Stimulated activated CD8-positive, alpha-beta memory T cell treated with anti-CD3 and anti-CD28 coated beads, Interleukin-4, amount 100 ng/mL, for 48 hours (primary cell): ENCODE measurements around the gene HASPIN.
A peak's percentile ranks its signal among the peaks of the same experiment; 100 is the strongest.
"Not testable (repeated sequence)": the region's sequence is repeated elsewhere in the genome, so short reads cannot be mapped to it uniquely, and the experiment has no call there.

Source experiments
- DNase-seq: peaks from one replicate; pipeline ENCODE4 v3.0.0-alpha.2; 2020

HASPIN gene

DNA sequence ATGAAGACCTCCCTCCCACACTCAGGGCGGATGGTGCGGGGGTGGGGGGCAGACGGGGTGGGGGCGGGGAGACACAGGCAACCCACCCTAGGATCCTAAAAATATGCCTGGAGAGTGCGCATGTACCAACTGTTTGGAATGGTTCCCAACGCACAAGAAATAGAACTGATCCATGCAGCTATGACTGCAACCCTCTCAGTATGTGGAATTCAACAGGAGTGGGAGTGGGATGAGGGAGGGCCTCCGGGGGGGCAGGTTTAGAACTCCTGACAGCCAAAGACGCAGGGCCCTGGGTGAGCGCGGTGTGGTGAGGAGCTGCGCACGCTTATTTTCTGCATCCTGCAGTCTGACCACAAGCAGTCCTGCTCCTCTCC lies 26.6 kb upstream of the HASPIN start:
- no peak for DNase-seq

DNA sequence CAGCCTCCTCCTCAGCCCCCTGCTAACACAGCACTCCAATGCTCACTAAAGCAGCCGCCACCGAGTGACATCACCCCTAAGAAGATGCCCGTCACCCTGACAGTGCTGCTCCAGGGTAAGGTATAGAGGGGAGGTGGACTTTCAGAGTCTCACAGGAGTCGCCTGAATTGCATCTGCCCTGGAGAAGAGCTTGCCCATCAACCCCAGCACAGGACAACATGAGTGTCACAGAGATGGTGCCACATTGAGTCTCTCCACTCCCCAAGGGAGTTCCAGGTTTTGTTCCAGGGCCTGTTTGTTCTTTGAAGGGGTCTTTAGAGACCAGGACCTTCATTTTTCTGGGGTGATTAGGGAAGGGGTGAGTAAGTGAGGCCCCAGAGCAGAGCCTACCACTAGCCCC lies 25.6 kb upstream of the HASPIN start:
- no peak for DNase-seq

DNA sequence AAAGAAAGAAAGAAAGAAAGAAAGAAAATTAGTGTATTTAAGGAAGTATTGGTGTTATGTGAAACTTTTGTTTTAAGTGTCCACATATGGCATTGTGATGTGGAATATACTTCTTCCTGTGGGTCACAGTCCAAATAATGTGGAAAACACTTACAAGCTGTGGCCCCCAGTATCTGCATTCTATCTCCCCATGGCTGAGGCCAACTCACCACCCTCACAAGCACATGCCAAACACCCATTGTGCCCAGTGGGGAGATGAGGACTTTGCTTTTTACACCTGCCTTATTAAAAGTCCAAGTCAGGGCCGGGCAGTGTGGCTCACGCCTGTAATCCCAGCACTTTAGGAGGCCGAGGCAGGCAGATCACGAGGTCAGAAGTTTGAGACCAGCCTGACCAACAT lies 23.8 kb upstream of the HASPIN start:
- DNase-seq: no peak

DNA sequence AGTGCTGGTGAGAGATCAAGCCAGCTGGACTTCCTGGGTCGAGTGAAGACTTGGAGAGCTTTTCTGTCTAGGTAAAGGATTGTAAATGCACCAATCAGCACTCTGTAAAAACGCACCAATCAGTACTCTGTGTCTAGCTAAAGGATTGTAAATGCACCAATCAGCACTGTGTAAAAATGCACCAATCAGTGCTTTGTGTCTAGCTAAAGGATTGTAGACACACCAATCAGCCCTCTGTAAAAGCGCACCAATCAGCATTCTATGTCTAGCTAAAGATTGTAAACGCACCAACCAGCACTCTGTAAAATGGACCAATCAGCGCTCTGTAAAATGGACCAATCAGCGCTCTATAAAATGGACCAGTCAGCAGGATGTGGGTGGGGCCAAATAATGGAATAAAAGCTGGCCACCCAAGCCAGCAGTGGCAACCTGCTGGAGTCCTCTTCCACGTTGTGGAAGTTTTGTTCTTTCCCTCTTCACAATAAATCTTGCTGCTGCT lies 21.6 kb upstream of the HASPIN start:
- DNase-seq: not testable (repeated sequence)

DNA sequence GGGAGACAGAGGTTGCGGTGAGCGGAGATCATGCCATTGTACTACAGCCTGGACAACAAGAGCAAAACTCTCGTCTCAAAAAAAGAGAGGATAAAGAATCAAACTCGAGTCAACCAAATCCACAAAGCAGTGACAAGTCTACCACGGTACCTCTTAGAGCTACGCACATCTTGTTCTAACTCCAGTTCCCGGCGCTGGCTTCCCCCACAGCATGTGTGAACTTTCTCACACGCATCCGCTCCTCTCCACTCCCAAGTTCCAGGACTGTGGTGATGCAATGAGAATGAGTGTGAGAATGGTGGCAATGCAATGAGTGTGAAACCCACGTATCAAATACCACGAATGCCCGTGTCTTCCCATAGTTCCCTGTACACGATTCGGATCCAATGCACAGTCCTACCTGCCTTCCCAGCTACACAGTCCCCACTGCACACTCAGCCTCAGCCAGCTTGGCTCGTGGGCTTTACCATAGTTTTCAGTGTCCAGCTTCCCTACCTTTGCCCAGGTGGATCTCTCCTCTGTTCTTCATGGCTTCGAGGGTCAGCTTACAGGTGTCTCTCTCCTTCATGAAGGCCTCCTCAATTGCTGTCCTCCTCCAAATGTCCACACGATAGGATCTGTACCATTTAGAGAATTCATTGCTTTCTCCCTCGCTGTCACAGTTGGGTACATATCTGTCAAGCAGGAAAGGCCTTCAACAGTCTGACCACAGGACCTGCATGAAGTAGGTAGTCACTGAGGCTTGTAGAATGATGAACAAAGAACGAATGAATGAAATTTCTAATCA lies 18.6 kb upstream of the HASPIN start:
- no peak for DNase-seq

DNA sequence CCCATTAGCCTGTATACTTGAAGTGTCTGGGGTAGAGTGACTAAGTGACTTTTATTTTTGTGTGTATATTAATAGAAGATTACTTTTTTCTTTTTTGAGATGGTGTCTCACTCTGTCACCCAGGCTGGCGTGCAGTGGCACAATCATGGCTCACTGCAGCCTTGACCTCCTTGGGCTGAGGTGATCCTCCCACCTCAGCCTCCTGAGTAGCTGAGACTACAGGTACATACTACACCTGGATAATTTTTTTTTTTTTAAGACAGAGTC lies 18.1 kb upstream of the HASPIN start:
- DNase-seq: not testable (repeated sequence)

DNA sequence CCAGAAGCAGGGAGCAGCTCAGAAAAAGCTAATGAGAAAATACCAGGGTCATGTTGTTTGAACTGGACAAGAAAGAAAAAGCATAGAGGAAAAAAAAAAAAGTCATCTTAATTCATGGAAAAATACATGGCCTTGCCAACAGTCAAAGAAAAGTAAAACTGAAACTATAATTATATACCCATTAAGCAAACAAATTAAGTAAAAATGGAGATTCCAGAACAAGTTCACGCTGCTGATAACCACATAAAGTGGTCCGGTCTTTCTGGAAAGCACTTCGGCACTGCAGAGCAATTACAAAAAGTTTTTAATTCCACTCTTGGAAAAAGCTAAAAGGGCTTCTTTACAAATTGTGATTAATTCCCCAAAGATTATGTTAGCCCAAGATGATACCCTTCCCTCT lies 15.3 kb upstream of the HASPIN start:
- DNase-seq: no peak

DNA sequence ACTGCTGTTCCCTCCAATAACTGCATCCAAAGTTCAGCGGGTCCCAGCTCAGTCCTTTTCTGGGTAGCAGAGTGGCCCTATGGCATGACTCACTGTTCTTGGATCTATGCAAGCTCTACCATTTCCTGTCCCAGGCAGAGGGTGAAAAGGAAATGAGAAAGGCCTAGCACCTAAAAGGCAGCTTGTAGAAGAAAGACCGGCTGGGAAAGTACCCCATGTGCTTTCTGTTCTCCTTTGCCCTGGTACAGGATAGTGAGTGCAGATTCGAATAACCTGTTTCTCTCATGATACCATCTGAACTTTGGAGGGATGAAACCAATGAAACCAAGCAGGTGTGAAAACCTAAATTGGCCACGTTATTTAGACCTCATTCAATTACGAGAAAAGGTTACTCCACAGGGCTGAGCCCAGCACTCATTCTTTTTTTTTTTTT lies 12.7 kb upstream of the HASPIN start:
- peak; percentile 72 for DNase-seq

DNA sequence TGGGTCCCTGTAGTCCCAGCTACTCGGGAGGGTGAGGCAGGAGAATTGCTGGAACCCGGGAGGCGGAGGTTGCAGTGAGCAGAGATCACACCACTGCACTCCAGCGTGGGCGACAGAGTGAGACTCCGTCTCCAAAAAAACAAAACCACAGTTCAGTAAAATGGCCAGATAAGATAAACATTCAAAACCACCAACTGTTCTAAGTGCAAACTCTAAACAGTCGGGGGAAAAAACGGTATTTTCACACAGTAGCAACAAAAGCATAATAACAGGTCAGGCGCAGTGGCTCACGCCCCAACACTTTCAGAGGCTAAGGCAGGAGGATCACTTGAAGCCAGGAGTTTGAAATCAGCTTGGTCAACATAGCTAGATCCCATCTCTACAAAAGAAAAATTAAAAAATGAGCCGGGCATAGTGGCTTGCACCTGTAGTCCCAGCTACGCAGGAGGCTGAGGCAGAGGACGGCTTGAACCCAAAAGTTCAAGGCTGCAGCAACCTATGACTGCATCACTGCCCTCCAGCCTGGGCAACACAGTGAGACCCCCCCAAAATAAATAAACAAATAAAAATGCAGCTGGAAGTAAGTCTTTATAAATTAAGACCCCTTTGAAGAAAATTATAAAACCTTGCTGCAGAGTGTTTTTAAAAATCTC lies 10.8 kb upstream of the HASPIN start:
- peak; percentile 59 for DNase-seq

DNA sequence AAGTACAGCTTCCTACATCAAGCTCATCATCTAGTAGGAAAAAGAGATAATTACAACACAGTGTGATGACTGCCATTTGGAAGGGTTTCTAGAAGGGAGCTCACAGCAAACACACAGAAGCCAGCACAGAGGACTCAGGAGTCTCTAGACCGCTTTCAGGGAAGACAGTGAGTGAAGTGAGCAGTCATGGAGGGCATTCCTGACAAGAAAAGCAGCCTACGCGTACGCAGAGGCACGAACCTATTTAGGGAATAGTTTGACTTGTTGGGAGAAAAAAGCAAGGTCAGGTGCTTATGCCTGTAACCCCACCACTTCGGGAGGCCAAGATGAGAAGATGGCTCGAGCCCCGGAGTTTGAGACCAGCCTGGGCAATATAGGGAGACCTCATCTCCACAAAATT lies 8.4 kb upstream of the HASPIN start:
- no peak for DNase-seq

DNA sequence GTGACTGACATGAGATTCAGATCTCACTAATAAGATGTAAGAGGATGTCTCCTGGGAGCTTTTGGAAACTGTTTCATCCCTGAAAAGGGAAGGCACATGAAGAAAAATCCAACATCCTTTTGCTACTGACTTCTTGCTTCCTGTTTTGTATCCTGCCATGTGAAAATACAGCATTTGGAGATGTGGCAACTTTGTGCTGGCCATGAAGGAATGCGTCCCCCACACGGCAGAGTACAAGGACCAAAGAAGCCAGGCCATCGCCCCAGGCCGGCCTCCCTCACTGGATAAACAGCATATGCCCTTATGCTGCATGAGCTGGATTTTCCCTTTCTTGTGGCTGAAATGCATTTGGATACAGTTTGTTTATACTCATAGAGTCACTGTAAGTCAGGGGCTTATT lies 5.5 kb upstream of the HASPIN start:
- no peak for DNase-seq

DNA sequence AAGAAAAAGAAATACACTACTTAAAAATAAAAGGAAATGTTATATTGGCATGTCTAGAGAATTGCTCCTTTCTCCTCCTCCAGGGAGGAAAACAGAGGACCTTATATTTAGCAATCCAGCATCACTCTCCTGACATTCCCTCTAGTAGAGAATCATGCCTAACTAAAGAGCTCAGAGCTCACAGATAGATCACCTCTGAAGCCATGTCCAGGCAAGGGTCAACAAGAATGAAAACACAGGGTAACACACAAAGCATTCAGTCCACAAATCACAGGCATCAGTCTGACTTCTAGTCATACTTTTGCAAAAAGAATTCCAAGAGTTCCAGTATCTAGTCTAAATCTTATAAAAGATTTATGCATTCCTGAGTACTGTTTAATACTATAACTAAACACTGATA lies 4.4 kb upstream of the HASPIN start:
- DNase-seq: no peak

DNA sequence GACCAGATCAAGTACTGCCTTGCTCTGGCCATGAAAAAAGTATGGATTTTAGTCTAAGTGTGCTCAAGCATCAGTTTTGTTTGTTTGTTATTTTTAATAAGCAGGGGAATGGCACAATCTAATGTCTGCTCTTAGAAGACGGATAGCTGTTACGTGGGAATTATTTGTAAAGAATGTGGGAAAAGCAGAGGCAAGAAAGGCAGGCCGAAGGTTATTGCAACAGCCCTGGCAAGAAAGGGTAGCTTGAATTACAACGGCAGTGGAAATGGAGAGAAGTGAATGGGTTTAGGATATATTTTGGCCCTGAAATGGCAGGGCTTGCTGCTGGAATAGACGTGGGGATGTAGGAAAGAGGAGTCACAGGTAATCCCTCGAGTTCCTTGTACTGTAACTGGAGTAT lies 987 bp upstream of the HASPIN start:
- no peak for DNase-seq

DNA sequence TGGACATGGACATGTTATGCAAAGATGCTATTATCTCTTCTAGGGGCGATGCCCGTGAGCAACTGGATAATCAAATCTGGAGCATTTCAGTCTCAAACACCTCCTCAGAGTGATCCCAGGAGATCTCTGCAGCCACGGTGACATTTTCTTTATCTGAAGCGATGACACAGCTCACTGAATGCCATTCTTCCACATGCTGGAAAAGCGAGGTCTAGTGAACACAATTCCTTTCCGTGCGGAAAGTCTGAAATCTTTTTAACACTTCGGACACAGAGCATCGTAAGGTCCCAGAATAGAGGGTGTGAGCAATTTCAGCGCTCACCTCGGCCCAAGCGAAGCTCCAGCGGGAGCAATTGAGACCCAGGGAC lies 531 bp upstream of the HASPIN start:
- no peak for DNase-seq

DNA sequence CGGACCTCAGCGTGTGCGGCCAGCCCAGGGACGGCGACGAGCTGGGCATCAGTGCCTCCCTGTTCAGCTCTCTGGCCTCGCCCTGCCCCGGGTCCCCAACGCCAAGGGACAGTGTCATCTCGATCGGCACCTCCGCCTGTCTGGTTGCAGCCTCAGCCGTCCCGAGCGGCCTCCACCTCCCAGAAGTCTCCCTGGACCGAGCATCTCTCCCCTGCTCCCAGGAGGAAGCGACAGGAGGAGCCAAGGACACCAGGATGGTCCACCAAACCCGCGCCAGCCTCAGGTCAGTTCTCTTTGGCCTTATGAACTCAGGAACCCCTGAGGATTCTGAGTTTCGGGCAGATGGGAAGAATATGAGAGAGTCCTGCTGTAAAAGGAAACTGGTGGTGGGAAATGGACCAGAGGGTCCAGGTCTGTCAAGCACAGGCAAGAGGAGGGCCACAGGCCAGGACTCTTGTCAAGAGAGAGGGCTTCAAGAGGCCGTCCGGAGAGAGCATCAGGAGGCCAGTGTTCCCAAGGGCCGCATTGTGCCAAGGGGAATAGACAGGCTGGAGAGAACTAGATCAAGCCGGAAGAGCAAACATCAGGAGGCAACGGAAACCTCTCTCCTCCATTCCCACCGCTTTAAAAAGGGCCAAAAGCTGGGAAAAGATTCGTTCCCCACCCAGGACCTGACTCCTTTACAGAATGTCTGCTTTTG lies 825 bp downstream of the HASPIN start:
- DNase-seq: no peak

DNA sequence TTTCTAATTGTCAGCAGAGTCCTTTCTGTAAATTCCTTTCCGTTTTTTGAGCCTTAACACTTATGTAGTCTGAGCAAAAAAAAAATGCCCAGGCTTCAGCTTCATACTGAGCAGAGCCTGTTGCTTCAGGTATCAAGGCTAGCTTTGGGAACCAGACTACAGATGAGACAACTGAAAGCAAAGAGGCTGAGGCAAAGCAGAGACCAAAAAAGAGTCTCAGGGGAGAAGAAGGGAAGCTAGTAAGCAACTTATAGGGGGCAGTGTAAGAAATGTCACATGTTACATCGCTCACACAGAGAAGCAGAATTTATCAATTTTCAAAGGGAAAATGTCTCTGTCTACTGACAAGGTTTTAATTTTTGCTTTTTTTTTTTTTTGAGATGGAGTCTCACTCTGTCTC lies 3.3 kb downstream of the HASPIN start:
- DNase-seq: no peak

DNA sequence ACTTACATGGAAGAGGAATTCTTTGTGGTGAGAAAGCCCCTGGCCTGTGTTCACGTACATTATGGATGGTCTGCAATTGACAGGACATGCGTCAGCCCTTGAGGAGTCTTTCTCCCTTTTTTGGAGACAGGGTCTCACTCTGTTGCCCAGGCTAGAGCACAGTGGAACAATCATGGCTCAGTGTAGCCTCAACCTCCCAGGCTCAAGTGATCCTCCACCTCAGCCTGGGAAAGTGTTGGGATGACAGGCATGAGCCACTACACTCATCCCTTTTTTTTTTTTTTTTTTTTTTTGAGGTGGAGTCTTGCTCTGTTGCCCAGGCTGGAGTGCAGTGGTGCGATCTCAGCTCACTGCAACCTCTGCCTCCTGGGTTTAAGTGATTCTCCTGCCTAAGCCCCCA lies 4.4 kb downstream of the HASPIN start:
- DNase-seq: not testable (repeated sequence)

DNA sequence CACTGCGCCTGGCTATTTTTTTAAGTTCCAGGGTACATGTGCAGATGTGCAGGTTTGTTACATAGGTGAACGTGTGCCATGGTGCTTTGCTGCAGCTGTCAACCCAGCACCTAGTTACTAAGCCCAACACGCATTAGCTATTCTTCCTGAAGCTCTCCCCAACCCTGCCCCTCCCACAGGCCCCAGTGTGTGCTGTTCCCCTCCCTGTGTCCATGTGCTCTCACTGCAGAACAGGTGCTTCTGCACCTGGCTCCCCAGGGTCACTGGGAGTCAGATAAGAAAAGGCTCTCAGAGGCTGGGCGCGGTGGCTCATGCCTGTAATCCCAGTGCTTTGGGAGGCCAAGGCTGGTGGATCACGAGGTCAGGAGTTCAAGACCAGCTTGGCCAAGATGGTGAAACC lies 6.2 kb downstream of the HASPIN start:
- DNase-seq: no peak

DNA sequence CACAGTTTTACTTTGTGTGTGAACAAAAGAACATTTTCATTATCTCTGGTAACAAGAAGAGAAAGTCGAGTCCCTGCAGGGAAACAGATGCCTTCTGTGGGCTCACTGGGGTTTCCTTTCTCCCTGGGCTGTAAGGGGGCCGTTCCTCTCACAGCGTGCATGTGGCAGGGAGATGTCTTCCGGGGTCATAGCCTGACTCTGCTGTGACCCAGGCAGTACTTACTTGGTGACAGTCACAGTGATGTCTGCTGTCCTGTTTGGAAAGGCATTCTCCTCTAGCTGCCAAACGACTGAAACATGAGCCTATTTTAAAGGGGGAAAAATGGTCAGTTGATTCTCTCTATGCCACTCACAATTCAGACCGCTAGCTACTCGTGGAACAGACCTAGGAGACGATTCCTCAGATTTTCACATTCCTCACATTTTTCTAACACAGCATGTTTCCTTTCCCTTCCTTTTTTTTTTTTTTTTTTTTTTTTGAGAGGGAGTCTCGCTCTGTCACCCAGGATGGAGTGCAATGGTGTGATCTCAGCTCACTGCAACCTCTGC lies 7.3 kb downstream of the HASPIN start:
- DNase-seq: no peak

DNA sequence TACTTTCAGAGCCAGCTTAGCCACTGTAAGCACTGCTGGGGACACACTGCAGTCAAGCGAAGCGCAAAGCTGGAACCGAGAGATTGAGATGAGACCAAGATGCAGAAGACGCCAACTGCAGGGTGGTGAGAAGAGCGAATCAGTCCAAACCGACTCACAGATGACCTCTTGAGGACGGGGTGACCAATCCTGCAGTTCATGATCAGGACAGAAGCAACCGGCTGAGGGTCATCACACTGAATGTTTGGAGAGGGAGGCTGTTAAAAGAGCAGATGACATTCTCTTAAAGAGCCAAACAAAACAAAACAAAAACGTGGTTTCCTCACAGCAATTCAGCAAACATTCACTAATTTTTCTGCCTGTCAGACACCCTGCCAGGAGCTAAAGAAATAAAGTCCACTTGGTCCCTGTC lies 8.5 kb downstream of the HASPIN start:
- no peak for DNase-seq

DNA sequence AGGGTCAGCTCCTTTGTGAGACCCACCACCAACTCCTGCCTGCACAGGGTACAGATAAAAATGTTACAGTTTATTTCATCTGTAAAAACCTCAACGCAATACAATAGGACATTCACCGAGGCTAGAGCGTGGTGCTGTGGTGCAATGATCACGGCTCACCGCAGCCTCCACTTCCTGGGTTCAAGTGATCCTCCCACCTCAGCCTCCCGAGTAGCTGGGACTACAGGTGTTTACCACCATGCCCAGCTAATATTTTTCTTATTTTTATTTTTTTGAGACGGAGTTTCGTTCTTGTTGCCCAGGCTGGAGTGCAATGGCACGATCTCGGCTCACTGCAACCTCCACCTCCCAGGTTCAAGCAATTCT lies 11.2 kb downstream of the HASPIN start:
- DNase-seq: not testable (repeated sequence)

DNA sequence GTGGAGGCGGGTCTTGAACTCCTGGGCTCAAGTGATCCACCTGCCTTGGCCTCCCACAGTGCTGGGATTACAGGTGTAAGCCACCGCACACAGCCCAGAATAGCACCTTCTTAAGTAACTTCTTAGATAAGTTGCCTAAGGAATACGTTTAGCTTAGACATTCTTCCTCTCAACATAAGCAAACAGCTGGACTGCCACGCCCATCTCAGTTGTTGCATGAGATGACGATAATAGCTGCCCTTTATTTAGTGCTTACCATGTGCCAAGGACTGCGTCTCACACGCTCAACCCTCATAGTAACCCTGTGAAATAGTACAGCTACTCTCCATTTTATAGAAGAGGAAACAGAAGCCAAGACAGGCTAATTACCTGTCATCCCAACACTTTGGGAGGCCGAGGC lies 11.8 kb downstream of the HASPIN start:
- DNase-seq: no peak

DNA sequence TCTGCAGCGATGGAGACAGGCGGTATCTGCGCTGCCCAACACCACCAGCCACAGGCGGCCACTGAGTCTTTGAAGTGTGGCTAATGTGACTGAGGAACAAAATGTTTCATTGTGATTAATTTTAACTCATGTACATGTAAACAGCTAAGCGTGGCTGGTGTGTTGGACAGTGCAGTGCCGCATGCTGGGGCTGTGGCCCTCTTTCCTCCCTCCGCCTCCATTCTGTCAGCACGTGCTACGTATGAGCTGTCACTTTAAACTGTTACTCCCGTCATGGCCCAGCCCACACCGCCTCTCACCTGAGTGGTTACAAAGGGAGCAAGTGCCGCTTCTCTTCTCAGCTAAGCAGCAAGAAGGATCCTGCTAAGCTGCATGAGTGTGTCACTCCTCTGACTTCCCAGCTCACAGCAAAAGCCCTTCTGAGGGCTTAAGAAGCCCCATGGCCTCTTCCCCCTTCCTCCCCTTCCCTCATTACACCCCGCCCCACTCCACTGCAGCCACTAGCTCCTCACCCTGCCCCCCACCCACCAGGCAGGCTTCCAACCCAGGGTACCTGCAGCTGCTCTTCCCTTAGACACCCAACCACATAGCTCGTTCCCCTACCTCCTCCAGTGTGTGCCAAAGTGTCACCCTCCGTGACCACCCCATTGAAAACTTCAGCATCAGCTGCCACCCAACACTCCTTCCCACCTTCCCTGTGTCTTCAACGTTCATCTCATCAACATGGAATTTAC lies 15.0 kb downstream of the HASPIN start:
- DNase-seq: peak; percentile 78
